ENCODE data around the gene ADAM15. TPM values are rescaled to one million over a fixed set of nuclear protein-coding genes. Genes with fewer than 3 reads are reported as not detected.
A peak's percentile ranks its signal among the peaks of the same experiment; 100 is the strongest.

Gene ADAM15
- total RNA-seq, 1 experiment from 2014 or later, result 38.4 TPM

DNA sequence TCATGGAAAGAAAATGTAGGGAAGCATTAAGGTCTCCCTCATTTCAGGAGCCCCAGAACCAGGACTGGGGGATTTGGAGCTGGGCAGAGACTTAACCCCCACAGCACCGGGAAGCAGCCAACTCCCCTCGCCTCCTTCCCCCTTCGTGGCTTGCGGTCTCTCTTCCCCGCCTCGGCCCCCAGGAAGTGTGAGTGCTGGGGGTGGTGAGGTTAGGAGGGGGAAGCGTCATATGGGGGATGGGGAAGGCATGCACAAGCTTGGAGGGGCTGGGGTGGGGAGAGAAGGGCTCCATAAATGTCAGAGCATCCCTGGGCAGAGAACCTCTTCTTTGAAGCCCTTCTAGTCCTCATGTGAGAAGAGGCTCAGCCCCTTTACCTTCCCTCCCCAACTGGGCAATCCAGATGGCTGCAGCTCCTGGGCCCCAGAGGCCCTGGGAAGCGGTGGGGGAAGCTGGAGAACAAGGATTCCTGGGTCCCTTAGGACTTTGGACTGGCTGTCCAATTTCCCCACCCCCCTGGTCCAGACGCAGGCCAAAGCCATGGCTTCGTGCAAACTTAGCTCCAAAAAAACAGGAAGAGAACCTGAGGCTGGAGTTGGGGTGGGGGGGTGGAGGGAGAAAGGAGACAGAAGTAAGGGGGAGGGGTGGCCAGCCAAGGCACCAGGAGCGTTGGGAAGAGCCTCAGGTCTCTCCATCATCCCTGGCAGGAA is 40.8 kb upstream of the ADAM15 start:
- TF ChIP-seq TEAD1 (CRISPR knock-in tag; IDR thresholded peaks at IDR 0.05) (no peak), ZNF138 (CRISPR knock-in tag; conservative IDR thresholded peaks at IDR 0.05) (no peak), SOX15 (CRISPR knock-in tag; IDR thresholded peaks at IDR 0.05) (no peak), NFE2L1 (CRISPR knock-in tag; IDR thresholded peaks at IDR 0.05) (no peak), NFATC4 (CRISPR knock-in tag; IDR thresholded peaks at IDR 0.05) (no peak), ZMAT4 (CRISPR knock-in tag; IDR thresholded peaks at IDR 0.05) (no peak), HMGXB4 (CRISPR knock-in tag; IDR thresholded peaks at IDR 0.05) (no peak), ZNF396 (CRISPR knock-in tag; IDR thresholded peaks at IDR 0.05; ENCODE audit: borderline replicate concordance) (no peak), ZNF232 (CRISPR knock-in tag; IDR thresholded peaks at IDR 0.05) (no peak), ATF6 (CRISPR knock-in tag; IDR thresholded peaks at IDR 0.05) (no peak), FOXP1 (CRISPR knock-in tag; IDR thresholded peaks at IDR 0.05; ENCODE audit: borderline replicate concordance) (no peak), ZNF423 (CRISPR knock-in tag; IDR thresholded peaks at IDR 0.05) (no peak), SMAD4 (CRISPR knock-in tag; IDR thresholded peaks at IDR 0.05) (no peak), ZNF263 (CRISPR knock-in tag; IDR thresholded peaks at IDR 0.05; ENCODE audit: low read depth) (no peak)
- TF ChIP-seq, protein P1, sequence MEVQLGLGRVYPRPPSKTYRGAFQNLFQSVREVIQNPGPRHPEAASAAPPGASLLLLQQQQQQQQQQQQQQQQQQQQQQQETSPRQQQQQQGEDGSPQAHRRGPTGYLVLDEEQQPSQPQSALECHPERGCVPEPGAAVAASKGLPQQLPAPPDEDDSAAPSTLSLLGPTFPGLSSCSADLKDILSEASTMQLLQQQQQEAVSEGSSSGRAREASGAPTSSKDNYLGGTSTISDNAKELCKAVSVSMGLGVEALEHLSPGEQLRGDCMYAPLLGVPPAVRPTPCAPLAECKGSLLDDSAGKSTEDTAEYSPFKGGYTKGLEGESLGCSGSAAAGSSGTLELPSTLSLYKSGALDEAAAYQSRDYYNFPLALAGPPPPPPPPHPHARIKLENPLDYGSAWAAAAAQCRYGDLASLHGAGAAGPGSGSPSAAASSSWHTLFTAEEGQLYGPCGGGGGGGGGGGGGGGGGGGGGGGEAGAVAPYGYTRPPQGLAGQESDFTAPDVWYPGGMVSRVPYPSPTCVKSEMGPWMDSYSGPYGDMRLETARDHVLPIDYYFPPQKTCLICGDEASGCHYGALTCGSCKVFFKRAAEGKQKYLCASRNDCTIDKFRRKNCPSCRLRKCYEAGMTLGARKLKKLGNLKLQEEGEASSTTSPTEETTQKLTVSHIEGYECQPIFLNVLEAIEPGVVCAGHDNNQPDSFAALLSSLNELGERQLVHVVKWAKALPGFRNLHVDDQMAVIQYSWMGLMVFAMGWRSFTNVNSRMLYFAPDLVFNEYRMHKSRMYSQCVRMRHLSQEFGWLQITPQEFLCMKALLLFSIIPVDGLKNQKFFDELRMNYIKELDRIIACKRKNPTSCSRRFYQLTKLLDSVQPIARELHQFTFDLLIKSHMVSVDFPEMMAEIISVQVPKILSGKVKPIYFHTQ (CRISPR knock-in tag; IDR thresholded peaks at IDR 0.05), result no peak
- H3K27ac Mint-ChIP-seq, result no peak overlapping the region
- ATAC-seq (no peak), DNase-seq (ENCODE audit: low spot score) (no peak)
- H3K9me3 Mint-ChIP-seq, result no peaks in the 10 kb centered on the region
- POLR2A ChIA-PET, result no interaction called here
- no peak overlapping the region; the same call in 1 of the 2 replicates for H3K4me3 Mint-ChIP-seq
- H3K27me3 Mint-ChIP-seq (ENCODE audit: low read depth), result no peaks in the 10 kb centered on the region
- CTCF ChIA-PET, result interaction anchor here (0.7 to 3.5 kb wide), 5 partner anchors 9 to 51 kb away, joined by 3 to 34 read pairs (median 22); partner anchors contain the start of gene ADAM15
- peaks cover 4% of the 10 kb centered on the region; the same call in 1 of the 2 replicates for H3K36me3 Mint-ChIP-seq
- peaks cover 52% of the 10 kb centered on the region for H3K4me1 Mint-ChIP-seq

GRCh38 chr1:155011004-155011416 is 40.1 kb upstream of the ADAM15 start:
- POLR2A ChIA-PET, result no interaction called here
- no peak for DNase-seq (ENCODE audit: low spot score)
- TF ChIP-seq GRHL2 (CRISPR knock-in tag; IDR thresholded peaks at IDR 0.05; ENCODE audit: insufficient replicate concordance, severe bottlenecking) (no peak), ZNF121 (CRISPR knock-in tag; IDR thresholded peaks at IDR 0.05) (no peak), MXD4 (CRISPR knock-in tag; IDR thresholded peaks at IDR 0.05; ENCODE audit: borderline replicate concordance) (no peak), IRF2 (CRISPR knock-in tag; IDR thresholded peaks at IDR 0.05; ENCODE audit: borderline replicate concordance, low read depth) (no peak), MAX (CRISPR knock-in tag; IDR thresholded peaks at IDR 0.05) (no peak), TCF7 (CRISPR knock-in tag; IDR thresholded peaks at IDR 0.05; ENCODE audit: low read depth) (no peak), CBFB (CRISPR knock-in tag; IDR thresholded peaks at IDR 0.05; ENCODE audit: low read depth) (no peak), ZNF219 (CRISPR knock-in tag; IDR thresholded peaks at IDR 0.05; ENCODE audit: borderline replicate concordance) (no peak), ZMAT4 (CRISPR knock-in tag; IDR thresholded peaks at IDR 0.05) (no peak), SOX15 (CRISPR knock-in tag; IDR thresholded peaks at IDR 0.05) (no peak), KAT7 (CRISPR knock-in tag; IDR thresholded peaks at IDR 0.05; ENCODE audit: borderline replicate concordance) (no peak)
- TF ChIP-seq, protein P2, sequence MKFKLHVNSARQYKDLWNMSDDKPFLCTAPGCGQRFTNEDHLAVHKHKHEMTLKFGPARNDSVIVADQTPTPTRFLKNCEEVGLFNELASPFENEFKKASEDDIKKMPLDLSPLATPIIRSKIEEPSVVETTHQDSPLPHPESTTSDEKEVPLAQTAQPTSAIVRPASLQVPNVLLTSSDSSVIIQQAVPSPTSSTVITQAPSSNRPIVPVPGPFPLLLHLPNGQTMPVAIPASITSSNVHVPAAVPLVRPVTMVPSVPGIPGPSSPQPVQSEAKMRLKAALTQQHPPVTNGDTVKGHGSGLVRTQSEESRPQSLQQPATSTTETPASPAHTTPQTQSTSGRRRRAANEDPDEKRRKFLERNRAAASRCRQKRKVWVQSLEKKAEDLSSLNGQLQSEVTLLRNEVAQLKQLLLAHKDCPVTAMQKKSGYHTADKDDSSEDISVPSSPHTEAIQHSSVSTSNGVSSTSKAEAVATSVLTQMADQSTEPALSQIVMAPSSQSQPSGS (CRISPR knock-in tag; IDR thresholded peaks at IDR 0.05; ENCODE audit: borderline replicate concordance, low read depth), result no peak

More at GRCh38 chr1:155011004-155011416, 40.1 kb upstream of the ADAM15 start:
- no peaks in the 10 kb centered on the region for H3K27me3 Mint-ChIP-seq (ENCODE audit: low read depth)
- H3K27ac Mint-ChIP-seq, result peak overlapping the region; percentile 47
- no peak for ATAC-seq
- peaks cover 51% of the 10 kb centered on the region for H3K4me1 Mint-ChIP-seq
- CTCF ChIA-PET, result interaction anchor here (1.1 to 3.5 kb wide), 4 partner anchors 12 to 51 kb away, joined by 8 to 34 read pairs (median 22); partner anchors contain the start of gene ADAM15
- H3K9me3 Mint-ChIP-seq, result no peaks in the 10 kb centered on the region
- H3K36me3 Mint-ChIP-seq, result peaks cover 7% of the 10 kb centered on the region; the same call in 1 of the 2 replicates
- no peak overlapping the region for H3K4me3 Mint-ChIP-seq

Measured in WTC11 (cell line).